HG02885 (cell line): ENCODE results near the gene KLHL1.
A peak's percentile ranks its signal among the peaks of the same experiment; 100 is the strongest.

ENCODE experiments used
- ATAC-seq: cut with Tn5 transposase; IDR thresholded peaks from one replicate; pipeline ENCODE4 v1.9.1; 2021; ENCODE audit warnings: mild to moderate bottlenecking; ENCODE audit not compliant: unreplicated experiment, poor library complexity

KLHL1 gene

DNA sequence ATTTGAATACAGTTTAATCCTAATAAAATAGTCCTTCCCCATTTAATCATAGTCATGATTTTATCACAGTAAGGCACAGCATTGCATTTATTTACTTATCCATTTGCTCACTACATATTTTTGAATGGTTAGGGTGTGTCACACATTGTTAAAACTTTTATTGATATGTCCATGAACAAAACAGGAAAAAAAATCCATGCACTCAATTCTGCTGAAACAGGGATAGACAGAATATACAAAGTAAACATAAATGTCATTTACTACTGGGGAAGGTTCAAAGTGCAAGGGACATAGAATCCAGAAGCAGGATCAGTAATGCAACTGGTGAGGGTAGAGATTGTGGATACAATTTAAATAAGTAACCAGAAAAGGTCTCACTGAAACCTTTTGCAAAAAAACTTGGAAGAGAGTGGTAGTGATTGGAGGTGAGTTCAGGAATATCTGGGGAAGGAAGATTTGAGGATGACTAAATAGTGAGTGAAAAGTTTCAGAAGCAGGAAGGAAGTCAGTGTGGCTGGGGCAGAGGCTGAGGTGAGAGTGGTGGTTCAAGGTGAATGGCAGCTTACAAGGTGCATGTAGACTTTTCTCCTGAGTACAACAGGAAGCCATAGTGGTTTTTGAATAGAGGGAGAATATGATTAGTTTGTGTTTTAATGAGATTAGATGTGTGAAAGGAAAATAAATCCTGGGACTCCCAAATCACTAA, 387.8 kb downstream of the KLHL1 start:
- no peak for ATAC-seq

DNA sequence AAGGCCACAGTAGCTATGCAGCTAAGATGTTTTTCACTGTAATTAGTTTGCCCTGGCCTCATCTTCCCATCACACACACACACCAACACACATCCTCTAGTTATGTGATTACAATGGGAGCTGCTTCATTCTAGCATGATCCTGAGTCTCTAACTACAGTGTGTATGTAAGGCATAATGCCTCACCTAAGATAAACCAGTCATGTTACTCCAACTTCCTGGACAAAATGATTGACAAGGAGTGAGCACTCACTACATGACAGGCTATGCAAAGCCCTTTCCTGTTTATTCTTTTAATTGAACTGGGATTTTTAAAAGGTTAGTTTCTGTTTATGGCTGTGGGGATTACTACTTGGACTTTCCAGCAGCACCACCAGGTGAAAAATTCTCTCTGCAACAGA, 401.4 kb downstream of the KLHL1 start:
- no peak for ATAC-seq

DNA sequence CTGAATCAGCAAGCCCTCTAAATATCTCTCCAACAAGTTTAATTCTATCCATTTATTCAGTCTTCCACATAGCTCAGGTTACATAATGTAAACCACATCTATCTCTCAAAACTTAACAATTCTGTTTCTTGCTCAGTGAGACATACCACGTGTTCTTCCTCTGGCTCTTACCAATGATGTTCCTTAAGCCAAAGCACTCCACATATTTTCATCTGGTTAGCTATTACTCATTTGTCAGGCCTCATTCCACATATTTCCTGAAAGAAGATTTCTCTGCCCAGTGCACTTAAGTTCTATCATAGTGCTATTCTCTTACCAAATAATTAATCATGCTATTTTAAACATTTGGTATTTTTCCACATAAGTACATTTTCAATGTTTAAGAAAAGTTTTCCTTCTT, 403.9 kb downstream of the KLHL1 start:
- no peak for ATAC-seq

DNA sequence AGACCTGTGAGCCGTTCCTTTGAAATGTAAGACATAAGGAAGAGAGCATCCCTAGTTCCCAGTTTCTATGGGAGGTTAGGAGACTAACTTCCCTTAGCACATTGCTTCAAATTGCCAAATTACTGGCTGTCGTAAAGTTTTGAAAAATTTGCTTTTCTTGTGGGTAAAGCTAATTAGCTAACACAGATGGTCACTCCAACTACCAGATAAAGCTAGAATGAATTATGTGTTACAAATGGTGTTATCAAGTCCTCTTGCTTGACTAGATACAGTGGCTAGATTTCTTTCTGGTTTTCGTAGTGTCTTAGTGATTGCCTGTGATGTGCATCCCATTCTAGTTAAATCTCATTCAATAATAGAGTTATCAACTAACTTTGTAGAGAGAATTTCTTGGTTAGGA, 417.3 kb downstream of the KLHL1 start:
- ATAC-seq = no peak

DNA sequence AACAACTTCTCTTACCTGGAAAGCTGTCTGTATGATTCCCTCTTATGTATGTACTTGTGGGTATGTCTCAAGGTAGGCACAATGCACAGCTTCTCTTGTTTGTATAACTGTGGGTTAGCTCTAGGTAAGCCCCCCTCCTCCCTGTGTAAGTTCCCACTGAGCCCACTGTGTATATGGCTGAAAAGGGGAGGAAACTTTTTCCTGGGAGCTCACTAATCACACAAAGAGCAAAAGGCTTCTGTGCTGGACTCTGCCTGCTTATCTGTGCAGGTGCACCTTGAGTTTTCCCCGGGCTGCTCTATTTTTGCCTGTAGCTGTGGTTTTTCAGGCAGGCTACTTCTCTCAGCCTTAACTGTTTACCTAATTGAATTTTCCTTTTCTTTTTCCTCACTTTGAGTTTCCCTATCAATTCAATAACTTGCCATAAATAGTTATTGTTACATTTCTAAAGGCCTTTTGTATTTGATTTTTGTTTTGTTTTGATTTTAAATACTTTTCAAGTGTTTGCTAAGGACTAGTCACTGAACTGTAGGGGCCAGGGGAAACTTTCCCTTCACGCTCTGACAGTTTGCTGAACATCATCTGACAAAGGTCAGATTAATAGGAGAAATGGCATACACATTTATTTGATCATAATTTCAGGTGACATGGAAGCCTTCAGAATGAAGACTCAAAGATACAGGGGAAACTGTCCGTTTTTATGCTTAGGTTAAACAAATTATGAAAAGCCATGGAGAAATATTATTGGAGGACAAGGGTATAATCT, 424.1 kb downstream of the KLHL1 start:
- ATAC-seq = peak; percentile 71

DNA sequence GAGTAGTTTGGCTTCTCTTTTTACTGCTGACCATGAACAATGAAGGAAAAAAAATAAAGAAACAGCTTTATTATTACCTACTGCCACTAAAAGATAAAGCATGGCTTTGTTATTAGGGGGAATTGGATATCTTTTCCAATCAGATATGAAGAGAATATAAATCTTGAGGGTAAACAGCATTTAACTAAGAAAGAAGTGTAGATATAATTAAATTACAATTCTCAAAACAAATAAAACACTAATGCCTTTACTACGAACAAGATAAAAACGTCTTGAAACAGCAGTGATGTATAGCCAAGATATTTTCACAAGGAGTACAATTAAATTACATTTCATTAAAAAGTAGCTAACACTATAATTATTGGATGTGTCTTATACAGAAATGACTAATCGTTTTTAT, 426.5 kb downstream of the KLHL1 start:
- ATAC-seq = no peak

DNA sequence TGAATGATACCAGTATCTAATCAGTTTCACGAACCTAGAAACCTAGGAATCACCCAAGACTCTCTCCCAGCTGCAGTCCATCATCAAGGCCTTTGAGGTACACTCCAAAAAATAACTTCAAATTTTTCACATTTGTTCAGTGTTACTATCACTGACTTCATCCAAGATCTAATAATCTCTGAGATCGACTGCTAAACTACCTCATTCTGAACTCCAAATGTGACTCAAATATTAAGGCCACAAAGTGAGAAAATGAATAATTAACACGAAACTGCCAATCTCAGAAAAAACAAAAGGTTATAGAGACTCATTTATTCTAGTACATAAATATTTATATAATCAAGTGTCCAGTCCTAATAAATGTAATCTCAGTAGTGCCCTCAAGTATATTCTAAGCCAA, 430.9 kb downstream of the KLHL1 start:
- no peak for ATAC-seq

DNA sequence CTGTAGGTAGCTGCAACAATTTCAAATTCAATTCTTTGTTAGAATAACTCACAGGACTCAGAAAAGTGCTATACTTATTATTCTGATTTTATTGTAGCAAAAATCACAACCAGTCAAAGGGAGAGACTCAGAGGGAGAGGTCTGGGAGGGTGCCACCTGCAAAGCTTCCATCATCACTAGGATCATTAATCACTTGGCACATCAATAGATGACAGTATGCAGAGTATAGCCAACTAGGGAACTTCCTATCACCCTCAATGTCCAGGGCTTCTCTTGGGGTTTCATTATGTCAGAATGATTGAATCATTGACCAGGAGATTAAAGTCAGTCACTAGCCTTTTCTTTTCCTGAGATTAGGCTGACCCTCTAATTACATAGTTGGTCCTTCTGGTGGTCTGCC, 432.0 kb downstream of the KLHL1 start:
- ATAC-seq = no peak

DNA sequence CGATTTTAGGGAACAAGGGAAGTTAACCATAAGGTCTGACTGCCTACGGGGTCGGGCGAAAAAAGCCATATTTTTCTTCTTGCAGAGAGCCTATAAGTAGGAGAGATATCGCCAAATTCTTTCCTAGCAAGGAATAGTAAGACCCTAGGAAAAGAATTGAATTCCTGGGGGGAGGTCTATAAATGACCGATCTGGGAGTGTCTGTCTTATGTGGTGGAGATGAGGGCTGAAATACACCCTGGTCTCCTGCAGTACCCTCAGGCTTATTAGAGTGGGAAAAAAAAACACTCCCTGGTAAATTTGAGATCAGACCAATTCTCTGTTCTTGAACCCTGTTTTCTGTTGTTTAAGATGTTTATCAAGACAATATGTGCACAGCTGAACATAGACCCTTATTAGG, 448.1 kb downstream of the KLHL1 start:
- ATAC-seq = no peak

DNA sequence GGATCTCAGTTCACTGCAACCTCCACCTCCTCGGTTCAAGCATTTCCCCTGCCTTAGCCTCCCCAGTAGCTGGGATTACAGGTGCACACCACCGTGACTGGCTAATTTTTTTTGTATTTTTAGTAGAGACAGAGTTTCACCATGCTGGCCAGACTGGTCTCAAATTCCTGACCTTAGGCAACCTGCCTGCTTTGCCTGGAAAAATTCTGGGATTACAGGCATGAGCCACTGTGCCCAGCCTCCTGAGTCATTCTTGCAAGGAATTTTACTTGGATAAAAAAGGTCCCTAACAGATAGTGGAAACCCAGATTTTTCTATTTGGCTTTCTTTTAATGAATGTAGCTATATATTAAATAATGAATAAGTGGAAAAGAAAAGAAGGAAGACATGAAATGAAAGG, 450.6 kb downstream of the KLHL1 start:
- no peak for ATAC-seq

DNA sequence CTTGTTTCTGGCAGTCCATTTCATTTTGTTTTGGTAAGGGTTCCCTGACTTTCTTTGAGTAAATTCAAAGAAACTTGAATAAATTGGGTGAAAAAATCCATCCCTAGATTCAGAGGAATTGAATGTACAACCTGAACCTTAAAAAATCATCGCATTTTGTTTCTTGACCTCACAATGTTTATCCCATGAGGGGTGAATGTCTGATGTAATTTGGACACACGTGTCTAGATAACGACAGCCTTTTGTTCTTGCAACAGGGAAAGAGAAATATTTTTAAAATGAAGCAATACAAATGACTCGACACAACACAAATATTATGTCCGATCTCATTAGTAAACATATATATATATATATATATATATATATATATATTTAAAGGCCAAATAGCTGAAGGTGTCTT, 453.9 kb downstream of the KLHL1 start:
- ATAC-seq = no peak
